ENCODE measurements around the gene METTL4. TPM values are rescaled to one million over a fixed set of nuclear protein-coding genes. Genes with fewer than 3 reads are reported as not detected.

The METTL4 gene
- total RNA-seq, 1 donor from 2014 or later, result 13.8 TPM

DNA sequence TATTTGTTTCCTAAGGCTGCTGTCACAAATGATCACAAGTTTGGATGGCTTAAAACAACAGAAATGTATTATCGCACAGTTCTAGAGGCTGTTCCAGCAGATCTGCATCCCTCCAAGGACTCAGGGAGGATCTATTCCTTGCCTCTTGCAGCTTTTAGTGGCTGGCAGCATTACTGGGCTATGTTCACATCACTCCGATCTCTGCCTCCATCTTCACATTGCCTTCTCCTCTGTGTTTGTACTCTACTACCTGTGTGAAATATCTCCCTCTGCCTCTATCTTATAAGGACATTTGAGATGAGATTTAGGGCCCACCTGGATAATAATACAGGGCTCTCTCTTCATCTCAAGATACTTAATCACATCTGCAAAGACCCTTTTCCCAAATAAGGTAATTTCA, 19.0 kb upstream of the METTL4 start:
- TF ChIP-seq, protein P1, sequence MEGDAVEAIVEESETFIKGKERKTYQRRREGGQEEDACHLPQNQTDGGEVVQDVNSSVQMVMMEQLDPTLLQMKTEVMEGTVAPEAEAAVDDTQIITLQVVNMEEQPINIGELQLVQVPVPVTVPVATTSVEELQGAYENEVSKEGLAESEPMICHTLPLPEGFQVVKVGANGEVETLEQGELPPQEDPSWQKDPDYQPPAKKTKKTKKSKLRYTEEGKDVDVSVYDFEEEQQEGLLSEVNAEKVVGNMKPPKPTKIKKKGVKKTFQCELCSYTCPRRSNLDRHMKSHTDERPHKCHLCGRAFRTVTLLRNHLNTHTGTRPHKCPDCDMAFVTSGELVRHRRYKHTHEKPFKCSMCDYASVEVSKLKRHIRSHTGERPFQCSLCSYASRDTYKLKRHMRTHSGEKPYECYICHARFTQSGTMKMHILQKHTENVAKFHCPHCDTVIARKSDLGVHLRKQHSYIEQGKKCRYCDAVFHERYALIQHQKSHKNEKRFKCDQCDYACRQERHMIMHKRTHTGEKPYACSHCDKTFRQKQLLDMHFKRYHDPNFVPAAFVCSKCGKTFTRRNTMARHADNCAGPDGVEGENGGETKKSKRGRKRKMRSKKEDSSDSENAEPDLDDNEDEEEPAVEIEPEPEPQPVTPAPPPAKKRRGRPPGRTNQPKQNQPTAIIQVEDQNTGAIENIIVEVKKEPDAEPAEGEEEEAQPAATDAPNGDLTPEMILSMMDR (IDR thresholded peaks at IDR 0.05; ENCODE audit: unreplicated experiment), result no peak
- Mint-ChIP-seq H3K36me3 (ENCODE audit: low read depth, unreplicated experiment) (no peaks in the 10 kb centered on the region), H3K4me1 (ENCODE audit: unreplicated experiment) (no peaks in the 10 kb centered on the region)

DNA sequence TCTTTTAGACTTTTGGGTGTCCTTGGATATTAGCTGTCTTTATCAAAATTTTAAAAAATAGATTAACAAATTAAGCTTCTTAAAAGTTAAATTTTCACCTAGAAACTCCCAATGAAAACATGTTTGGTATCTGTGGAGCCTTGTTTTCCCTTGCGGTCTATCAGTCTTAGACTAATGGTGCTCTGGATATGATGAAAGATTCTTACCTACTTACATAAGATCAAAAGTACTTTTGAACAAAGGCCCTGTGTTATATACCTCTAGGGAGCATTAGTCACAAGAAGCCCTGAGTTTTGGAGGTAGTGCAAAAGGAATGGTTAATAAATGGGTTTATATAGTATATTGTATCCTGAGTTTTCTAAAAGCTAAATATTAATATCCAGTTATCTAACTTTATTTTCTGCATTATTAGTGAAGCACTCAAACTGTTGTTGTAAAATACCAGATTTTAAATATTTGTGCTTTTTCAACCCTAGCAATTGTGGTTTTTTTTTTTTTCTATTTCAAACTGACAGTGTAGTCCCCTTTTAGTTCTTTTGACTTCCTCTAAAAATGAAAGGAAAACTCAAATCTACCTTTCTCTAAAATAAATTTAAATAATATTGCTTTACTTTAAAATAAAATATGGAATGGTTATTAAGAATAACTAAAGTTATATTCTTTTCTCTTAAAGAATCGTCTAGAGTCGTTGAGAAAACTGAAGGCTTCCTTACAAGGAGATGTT, 18.2 kb upstream of the METTL4 start:
- no peaks in the 10 kb centered on the region for H3K27me3 Mint-ChIP-seq (ENCODE audit: unreplicated experiment)
- no peak overlapping the region for H3K4me3 Mint-ChIP-seq (ENCODE audit: unreplicated experiment)
- no peaks in the 10 kb centered on the region for H3K36me3 Mint-ChIP-seq (ENCODE audit: low read depth, unreplicated experiment)
- no peaks in the 10 kb centered on the region for H3K4me1 Mint-ChIP-seq (ENCODE audit: unreplicated experiment)
- H3K9me3 Mint-ChIP-seq (ENCODE audit: unreplicated experiment), result no peaks in the 10 kb centered on the region
- TF ChIP-seq, protein P1 (IDR thresholded peaks at IDR 0.05; ENCODE audit: unreplicated experiment), result no peak
- H3K27ac Mint-ChIP-seq (ENCODE audit: unreplicated experiment), result no peak overlapping the region
- DNase-seq (ENCODE audit: low spot score), result no peak

More for the DNA sequence above, 19.0 kb upstream of the METTL4 start:
- Mint-ChIP-seq H3K27me3 (ENCODE audit: unreplicated experiment) (no peaks in the 10 kb centered on the region), H3K27ac (ENCODE audit: unreplicated experiment) (no peak overlapping the region), H3K4me3 (ENCODE audit: unreplicated experiment) (no peak overlapping the region), H3K9me3 (ENCODE audit: unreplicated experiment) (no peaks in the 10 kb centered on the region)
- no peak for DNase-seq (ENCODE audit: low spot score)

DNA sequence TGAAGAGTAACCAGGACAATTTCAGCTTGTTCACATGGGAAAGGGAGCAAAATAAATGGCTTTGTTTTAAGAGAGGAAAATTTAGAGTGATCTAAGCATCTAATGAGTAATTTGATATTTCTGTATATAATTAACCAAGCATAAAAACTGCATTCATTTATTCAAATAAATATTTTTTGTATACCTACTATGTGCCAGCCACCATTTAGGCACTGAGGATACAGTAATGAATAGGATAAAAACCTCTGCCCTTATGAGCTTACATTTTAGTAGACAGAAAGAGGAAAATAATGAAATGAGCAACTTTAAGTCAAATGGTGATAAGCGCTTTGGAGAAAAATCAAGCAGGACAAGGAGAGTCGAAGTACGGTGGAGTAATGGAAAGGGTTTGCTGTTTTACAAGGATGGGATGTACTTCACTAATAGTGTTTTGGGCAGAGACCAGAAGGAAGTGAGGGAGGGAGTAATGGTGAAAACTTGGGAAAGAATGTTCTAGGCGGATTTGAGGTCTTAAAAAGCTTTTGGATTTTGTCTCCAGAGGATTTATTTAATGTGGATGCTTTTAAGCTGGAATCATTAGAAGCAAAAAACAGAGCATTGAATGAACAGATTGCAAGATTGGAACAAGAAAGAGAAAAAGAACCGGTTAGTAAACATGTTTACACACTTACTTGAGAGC, 17.5 kb upstream of the METTL4 start:
- no peaks in the 10 kb centered on the region for H3K9me3 Mint-ChIP-seq (ENCODE audit: unreplicated experiment)
- no peaks in the 10 kb centered on the region for H3K27me3 Mint-ChIP-seq (ENCODE audit: unreplicated experiment)
- no peak for DNase-seq (ENCODE audit: low spot score)
- no peaks in the 10 kb centered on the region for H3K4me1 Mint-ChIP-seq (ENCODE audit: unreplicated experiment)
- no peak overlapping the region for H3K4me3 Mint-ChIP-seq (ENCODE audit: unreplicated experiment)
- H3K27ac Mint-ChIP-seq (ENCODE audit: unreplicated experiment), result no peak overlapping the region
- H3K36me3 Mint-ChIP-seq (ENCODE audit: low read depth, unreplicated experiment), result no peaks in the 10 kb centered on the region
- TF ChIP-seq, protein P1 (IDR thresholded peaks at IDR 0.05; ENCODE audit: unreplicated experiment), result no peak

DNA sequence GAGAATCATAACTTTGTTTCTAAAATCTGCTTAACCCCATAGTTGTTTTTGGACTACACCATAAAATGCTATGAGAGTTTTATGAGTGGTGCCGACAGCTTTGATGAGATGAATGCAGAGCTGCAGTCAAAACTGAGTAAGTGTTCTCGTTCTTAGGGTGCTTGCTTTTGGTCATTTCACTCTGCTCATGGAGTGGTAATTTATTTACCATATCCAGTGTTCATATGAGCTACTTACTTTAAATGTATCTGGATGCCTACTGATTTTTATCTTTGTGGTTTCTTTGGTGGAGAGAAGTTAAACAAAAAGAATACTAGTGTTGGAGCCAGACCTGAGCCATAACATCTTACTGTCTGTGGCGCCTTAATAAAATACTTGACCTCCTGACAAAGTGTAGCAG, 16.5 kb upstream of the METTL4 start:
- no peak for DNase-seq (ENCODE audit: low spot score)
- H3K27ac Mint-ChIP-seq (ENCODE audit: unreplicated experiment), result no peak overlapping the region
- H3K36me3 Mint-ChIP-seq (ENCODE audit: low read depth, unreplicated experiment), result no peaks in the 10 kb centered on the region
- TF ChIP-seq, protein P1 (IDR thresholded peaks at IDR 0.05; ENCODE audit: unreplicated experiment), result no peak
- no peaks in the 10 kb centered on the region for H3K9me3 Mint-ChIP-seq (ENCODE audit: unreplicated experiment)
- no peaks in the 10 kb centered on the region for H3K27me3 Mint-ChIP-seq (ENCODE audit: unreplicated experiment)
- no peaks in the 10 kb centered on the region for H3K4me1 Mint-ChIP-seq (ENCODE audit: unreplicated experiment)
- no peak overlapping the region for H3K4me3 Mint-ChIP-seq (ENCODE audit: unreplicated experiment)

DNA sequence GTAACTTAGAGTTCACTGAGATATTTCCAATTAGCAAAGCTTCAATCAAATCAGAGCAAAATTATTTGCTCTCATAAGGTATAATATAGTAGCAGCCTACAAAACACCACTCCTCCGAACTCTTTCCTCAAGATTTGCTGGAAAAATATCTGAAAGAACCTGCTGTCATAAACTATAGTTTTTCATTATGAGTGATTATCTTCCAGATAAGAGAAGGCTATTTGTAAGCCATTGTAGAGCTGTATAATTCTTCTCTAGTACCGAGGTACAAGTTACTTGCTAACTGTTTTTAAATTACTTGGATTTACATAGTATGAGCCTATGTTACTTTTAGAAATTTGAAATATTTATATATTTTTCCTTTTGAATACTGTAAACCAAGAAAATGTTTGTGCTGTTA, 2.1 kb upstream of the METTL4 start:
- Mint-ChIP-seq H3K9me3 (ENCODE audit: unreplicated experiment) (no peaks in the 10 kb centered on the region), H3K4me1 (ENCODE audit: unreplicated experiment) (peaks cover 34% of the 10 kb centered on the region), H3K27me3 (ENCODE audit: unreplicated experiment) (peaks cover 5% of the 10 kb centered on the region), H3K4me3 (ENCODE audit: unreplicated experiment) (no peak overlapping the region), H3K27ac (ENCODE audit: unreplicated experiment) (no peak overlapping the region), H3K36me3 (ENCODE audit: low read depth, unreplicated experiment) (no peaks in the 10 kb centered on the region)
- TF ChIP-seq, protein P1 (IDR thresholded peaks at IDR 0.05; ENCODE audit: unreplicated experiment), result no peak
- no peak for DNase-seq (ENCODE audit: low spot score)
